HepG2 (cell line): ENCODE measurements around the gene IKZF4. TPM values are rescaled to one million over a fixed set of nuclear protein-coding genes. Genes with fewer than 3 reads are reported as not detected.

Experiments used
- BRD4 ChIP-seq: sonication (generic); formaldehyde crosslinking; IDR thresholded peaks from 2 replicates; pipeline ENCODE4 v1.4.0; 2020; ENCODE audit warnings: missing genetic modification reagents
- FOXC1 ChIP-seq: sonication (generic); formaldehyde crosslinking; IDR thresholded peaks from 2 replicates; pipeline ENCODE4 v1.8.0; 2022; ENCODE audit warnings: mild to moderate bottlenecking, missing genetic modification reagents, borderline replicate concordance
- GABPA ChIP-seq, 2 experiments: IDR thresholded peaks; 2 replicates each; pipeline ENCODE4 v1.6.1; 2011 to 2016; ENCODE audit warnings: low read depth in 2 of 2, low read length in 1 of 2, missing biosample characterization in 1 of 2, missing genetic modification characterization in 1 of 2
- HMGXB3 ChIP-seq: sonication (generic); formaldehyde crosslinking; IDR thresholded peaks from 2 replicates; pipeline ENCODE4 v1.4.0; 2020; ENCODE audit warnings: missing genetic modification reagents, borderline replicate concordance
- MNT ChIP-seq: fragments of 450-650 bp; IDR thresholded peaks from 2 replicates; pipeline ENCODE4 v1.6.1; 2016
- TMF1 ChIP-seq: sonication (generic); formaldehyde crosslinking; IDR thresholded peaks from 2 replicates; pipeline ENCODE4 v1.8.1; 2022; ENCODE audit warnings: low read depth, missing genetic modification reagents
- ZFP41 ChIP-seq: sonication (generic); formaldehyde crosslinking; IDR thresholded peaks from 2 replicates; pipeline ENCODE4 v1.4.0; 2020; ENCODE audit warnings: mild to moderate bottlenecking, missing genetic modification reagents, borderline replicate concordance
- ZFX ChIP-seq: sonication (generic); formaldehyde crosslinking; IDR thresholded peaks from 2 replicates; pipeline ENCODE4 v1.4.0; 2020; ENCODE audit warnings: mild to moderate bottlenecking, low read depth, missing genetic modification reagents, moderate library complexity
- ZMYM2 ChIP-seq: sonication (generic); formaldehyde crosslinking; IDR thresholded peaks from 2 replicates; pipeline ENCODE4 v1.8.0; 2022; ENCODE audit warnings: mild to moderate bottlenecking, missing genetic modification reagents
- ZNF18 ChIP-seq: sonication (generic); formaldehyde crosslinking; IDR thresholded peaks from 2 replicates; pipeline ENCODE4 v1.8.0; 2022; ENCODE audit warnings: mild to moderate bottlenecking, missing genetic modification reagents; ENCODE audit not compliant: insufficient replicate concordance
- ZNF225 ChIP-seq: sonication (generic); formaldehyde crosslinking; IDR thresholded peaks from 2 replicates; pipeline ENCODE4 v1.4.0; 2020; ENCODE audit warnings: mild to moderate bottlenecking, missing genetic modification reagents
- ZNF282 ChIP-seq: fragments of 450-650 bp; IDR thresholded peaks from 2 replicates; pipeline ENCODE4 v1.6.1; 2018; ENCODE audit not compliant: partially characterized antibody
- ZNF530 ChIP-seq: sonication (generic); formaldehyde crosslinking; IDR thresholded peaks from 2 replicates; pipeline ENCODE4 v1.5.0; 2020; ENCODE audit warnings: low read depth, mild to moderate bottlenecking, missing genetic modification reagents
- ZNF564 ChIP-seq: sonication (generic); formaldehyde crosslinking; IDR thresholded peaks from 2 replicates; pipeline ENCODE4 v1.8.1; 2023; ENCODE audit warnings: mild to moderate bottlenecking, missing genetic modification reagents
- ZNF710 ChIP-seq: sonication (generic); formaldehyde crosslinking; IDR thresholded peaks from 2 replicates; pipeline ENCODE4 v1.5.0; 2020; ENCODE audit warnings: mild to moderate bottlenecking, missing genetic modification reagents, borderline replicate concordance
- ZNF780A ChIP-seq: sonication (generic); formaldehyde crosslinking; IDR thresholded peaks from 2 replicates; pipeline ENCODE4 v1.8.0; 2022; ENCODE audit warnings: mild to moderate bottlenecking, missing genetic modification reagents, moderate library complexity
- polyA plus RNA-seq, 8 experiments: library from polyadenylated mRNA; depleted of rRNA in 3 of 8; stranded (reverse) in 7 of 8; unstranded in 1 of 8; fragments of >200 nt; fragmentation: Illumina TruSeq in 4 of 8; extraction: Trizol in 4 of 8; gene quantifications; 2 replicates each; pipeline versions ENCODE4 v1.2.1 to v1.2.3, GENCODE V29; 2011 to 2016; ENCODE audit warnings: low read depth in 4 of 8, missing spikeins in 1 of 8, mixed read lengths in 1 of 8; ENCODE audit not compliant: insufficient read depth in 1 of 8
- total RNA-seq, 5 experiments: library from RNA; depleted of rRNA; stranded (reverse); fragments of >200 nt; fragmentation: Illumina TruSeq; extraction: Trizol; gene quantifications; 2 replicates each; pipeline ENCODE4 v1.2.3, GENCODE V29; 2016; ENCODE audit warnings: low read depth in 1 of 5
- TF ChIP-seq, protein P1 (sequence below): sonication (generic); formaldehyde crosslinking; IDR thresholded peaks from 2 replicates; pipeline ENCODE4 v1.4.0; 2020; ENCODE audit warnings: missing genetic modification reagents; ENCODE audit errors: not compliant biosample characterization

Gene IKZF4
- total and polyA plus RNA-seq, 2 of the 13 experiments (the other 11 are each of a cell fraction or from before 2014, with no cell fraction given), result 0.58 to 2.2 TPM

- TF ChIP-seq ZNF780A (CRISPR knock-in tag) (0 out of 2 replicates have a peak, but pooled peaks have one; percentile 48), ZFP41 (CRISPR knock-in tag) (no peak), ZNF530 (no peak), ZNF282 (no peak), ZNF564 (CRISPR knock-in tag) (peak; percentile 80), TMF1 (CRISPR knock-in tag) (peak; percentile 84; the same call in 1 of the 2 replicates), ZMYM2 (CRISPR knock-in tag) (no peak; the same call in 1 of the 2 replicates), FOXC1 (CRISPR knock-in tag) (no peak), GABPA (IDR thresholded peaks at IDR 0.05; ENCODE audit: low read depth, low read length) (no peak), GABPA (CRISPR knock-in tag; IDR thresholded peaks at IDR 0.05; ENCODE audit: low read depth) (no peak), ZNF18 (CRISPR knock-in tag) (peak; percentile 2), HMGXB3 (peak; percentile 46), MNT (no peak), ZNF710 (CRISPR knock-in tag) (no peak), ZFX (CRISPR knock-in tag) (no peak; the same call in 1 of the 2 replicates), ZNF225 (CRISPR knock-in tag) (peak; percentile 73; the same call in 1 of the 2 replicates), BRD4 (CRISPR knock-in tag) (peak; percentile 93)
- TF ChIP-seq, protein P1, sequence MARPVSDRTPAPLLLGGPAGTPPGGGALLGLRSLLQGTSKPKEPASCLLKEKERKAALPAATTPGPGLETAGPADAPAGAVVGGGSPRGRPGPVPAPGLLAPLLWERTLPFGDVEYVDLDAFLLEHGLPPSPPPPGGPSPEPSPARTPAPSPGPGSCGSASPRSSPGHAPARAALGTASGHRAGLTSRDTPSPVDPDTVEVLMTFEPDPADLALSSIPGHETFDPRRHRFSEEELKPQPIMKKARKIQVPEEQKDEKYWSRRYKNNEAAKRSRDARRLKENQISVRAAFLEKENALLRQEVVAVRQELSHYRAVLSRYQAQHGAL, result no peak
Measured at GRCh38 chr12:56079723-56080555, 59.1 kb downstream of the IKZF4 start, which contains the start of gene ERBB3 (continued).
